ENCODE data around the gene LIN37. TPM values are rescaled to one million over a fixed set of nuclear protein-coding genes. Genes with fewer than 3 reads are reported as not detected.

The LIN37 gene
- total and polyA plus RNA-seq, 8 donors, result 1.7 to 44.0 (median 4.5) TPM

DNA sequence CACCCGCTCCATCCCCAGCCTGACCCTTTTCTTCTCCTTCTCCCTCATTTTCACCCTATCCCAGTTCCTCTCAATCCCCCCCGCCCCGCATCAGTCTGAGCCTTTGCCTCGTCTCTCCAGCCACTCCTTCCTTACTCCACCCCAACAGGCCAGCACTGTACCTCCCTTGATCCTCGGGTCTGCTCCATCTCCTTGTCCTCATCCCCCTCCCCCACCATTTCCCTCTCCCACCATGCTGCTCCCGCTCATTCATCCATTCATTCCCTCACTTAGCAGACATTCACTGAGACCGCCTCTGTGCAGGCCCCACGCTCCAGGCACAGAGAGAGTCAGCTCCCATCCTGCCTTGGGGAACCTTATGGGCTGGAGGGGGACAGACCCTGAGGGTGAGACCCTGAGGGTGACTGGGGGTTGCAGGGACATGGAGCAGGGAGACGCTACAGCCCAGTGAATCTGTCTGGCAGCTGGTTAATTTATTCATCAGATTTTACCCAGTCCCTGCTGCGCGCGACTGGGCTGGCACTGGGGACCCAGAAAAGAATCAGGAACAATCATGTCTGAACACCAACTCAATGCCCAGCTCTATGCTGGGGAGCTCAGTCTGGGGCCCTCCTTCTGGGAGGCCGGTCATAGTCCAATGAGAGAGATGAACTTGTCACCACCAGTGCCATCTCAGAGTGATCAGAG, 27.9 kb downstream of the LIN37 start:
- intact Hi-C loops (cut with DNase I), result no loop called here
- DNase-seq, result no peak
- 63 to 74% methylated on average over 12 to 13 of the region's 13 CpGs for WGBS, 2 donors
- no peak for ATAC-seq
- TF ChIP-seq, protein P1, sequence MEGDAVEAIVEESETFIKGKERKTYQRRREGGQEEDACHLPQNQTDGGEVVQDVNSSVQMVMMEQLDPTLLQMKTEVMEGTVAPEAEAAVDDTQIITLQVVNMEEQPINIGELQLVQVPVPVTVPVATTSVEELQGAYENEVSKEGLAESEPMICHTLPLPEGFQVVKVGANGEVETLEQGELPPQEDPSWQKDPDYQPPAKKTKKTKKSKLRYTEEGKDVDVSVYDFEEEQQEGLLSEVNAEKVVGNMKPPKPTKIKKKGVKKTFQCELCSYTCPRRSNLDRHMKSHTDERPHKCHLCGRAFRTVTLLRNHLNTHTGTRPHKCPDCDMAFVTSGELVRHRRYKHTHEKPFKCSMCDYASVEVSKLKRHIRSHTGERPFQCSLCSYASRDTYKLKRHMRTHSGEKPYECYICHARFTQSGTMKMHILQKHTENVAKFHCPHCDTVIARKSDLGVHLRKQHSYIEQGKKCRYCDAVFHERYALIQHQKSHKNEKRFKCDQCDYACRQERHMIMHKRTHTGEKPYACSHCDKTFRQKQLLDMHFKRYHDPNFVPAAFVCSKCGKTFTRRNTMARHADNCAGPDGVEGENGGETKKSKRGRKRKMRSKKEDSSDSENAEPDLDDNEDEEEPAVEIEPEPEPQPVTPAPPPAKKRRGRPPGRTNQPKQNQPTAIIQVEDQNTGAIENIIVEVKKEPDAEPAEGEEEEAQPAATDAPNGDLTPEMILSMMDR (IDR thresholded peaks at IDR 0.05), result no peak
- Histone ChIP-seq H3K36me3 (no peaks in the 10 kb centered on the region), H3K4me1 (no peaks in the 10 kb centered on the region), H3K9me3 (no peaks in the 10 kb centered on the region), H3K27ac (no peak overlapping the region), H3K4me3 (peak overlapping the region in 2 of 4 donors; percentile 70 to 80), H3K27me3 (no peaks in the 10 kb centered on the region)
- FAIRE-seq, result no peak

GRCh38 chr19:35777086-35777841, 28.9 kb downstream of the LIN37 start:
- no peaks in the 10 kb centered on the region for H3K27me3 ChIP-seq
- ATAC-seq (no peak), DNase-seq (peak in 1 of 6 donors; percentile 42), FAIRE-seq (no peak)
- TF ChIP-seq, protein P1 (IDR thresholded peaks at IDR 0.05), result no peak
- no peak overlapping the region for H3K4me3 ChIP-seq
- H3K36me3 ChIP-seq, result no peaks in the 10 kb centered on the region
- intact Hi-C loops (cut with DNase I), result no loop called here
- no peaks in the 10 kb centered on the region for H3K4me1 ChIP-seq
- no peak overlapping the region for H3K27ac ChIP-seq
- H3K9me3 ChIP-seq, result no peaks in the 10 kb centered on the region
- 76 to 81% methylated on average over 18 to 19 of the region's 19 CpGs for WGBS, 2 donors

- H3K4me1 ChIP-seq, result no peaks in the 10 kb centered on the region
- ATAC-seq, result no peak
- no peak for DNase-seq
- no peak overlapping the region for H3K4me3 ChIP-seq
- H3K9me3 ChIP-seq, result no peaks in the 10 kb centered on the region
- H3K36me3 ChIP-seq, result no peaks in the 10 kb centered on the region
- 87 to 94% methylated on average over 7 of the region's 7 CpGs for WGBS, 2 donors
- FAIRE-seq, result no peak
- H3K27me3 ChIP-seq, result no peaks in the 10 kb centered on the region
- intact Hi-C loops (cut with DNase I), result no loop called here
- TF ChIP-seq, protein P1 (IDR thresholded peaks at IDR 0.05), result no peak
- H3K27ac ChIP-seq, result no peak overlapping the region
These were observed 29.6 kb downstream of the LIN37 start for GRCh38 chr19:35777961-35778360.

DNA sequence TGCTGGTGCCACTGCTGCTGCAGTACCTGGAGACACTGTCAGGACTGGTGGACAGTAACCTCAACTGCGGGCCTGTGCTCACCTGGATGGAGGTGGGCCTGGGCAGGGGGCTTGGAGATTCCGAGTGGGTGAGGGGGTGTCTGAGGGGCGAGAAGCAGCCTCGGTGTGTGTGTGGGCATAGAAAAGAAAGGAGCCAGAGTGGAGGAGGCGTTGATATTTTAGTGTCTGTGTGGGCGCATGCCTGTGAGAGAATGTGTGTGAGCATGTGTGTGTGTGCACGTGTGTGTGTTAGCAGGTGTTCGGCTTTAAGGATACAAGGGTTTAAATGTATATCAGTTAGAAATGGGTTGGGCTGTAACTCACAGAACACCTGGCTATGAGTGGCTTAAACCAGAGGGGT, 30.7 kb downstream of the LIN37 start:
- TF ChIP-seq, protein P1 (IDR thresholded peaks at IDR 0.05), result no peak
- ATAC-seq, result no peak
- WGBS, 2 donors, result 89 to 93% methylated on average over 8 of the region's 8 CpGs
- H3K4me3 ChIP-seq, result no peak overlapping the region
- no peaks in the 10 kb centered on the region for H3K9me3 ChIP-seq
- intact Hi-C loops (cut with DNase I), result no loop called here
- no peak for DNase-seq
- no peaks in the 10 kb centered on the region for H3K36me3 ChIP-seq
- no peak overlapping the region for H3K27ac ChIP-seq
- FAIRE-seq, result no peak
- H3K27me3 ChIP-seq, result no peaks in the 10 kb centered on the region
- no peaks in the 10 kb centered on the region for H3K4me1 ChIP-seq

- 94 to 95% methylated on average over 16 of the region's 16 CpGs for WGBS, 2 donors
- no peaks in the 10 kb centered on the region for H3K4me1 ChIP-seq
- FAIRE-seq, result no peak
- no peak overlapping the region for H3K27ac ChIP-seq
- TF ChIP-seq, protein P1 (IDR thresholded peaks at IDR 0.05), result no peak
- ATAC-seq, result no peak
- intact Hi-C loops (cut with DNase I), result no loop called here
- no peaks in the 10 kb centered on the region for H3K36me3 ChIP-seq
- no peak for DNase-seq
- no peak overlapping the region for H3K4me3 ChIP-seq
- no peaks in the 10 kb centered on the region for H3K27me3 ChIP-seq
- H3K9me3 ChIP-seq, result no peaks in the 10 kb centered on the region
These were observed 31.7 kb downstream of the LIN37 start for GRCh38 chr19:35780058-35780457.
